HG02610 (cell line): ENCODE data around the gene GSE1.

ENCODE experiments used
- ATAC-seq: cut with Tn5 transposase; IDR thresholded peaks from one replicate; pipeline ENCODE4 v1.9.1; 2021; ENCODE audit warnings: mild to moderate bottlenecking, moderate library complexity; ENCODE audit not compliant: unreplicated experiment

The GSE1 gene

GRCh38 chr16:85573696-85574641, 39.2 kb upstream of the GSE1 start:
- no peak for ATAC-seq

- ATAC-seq: no peak
Measured at GRCh38 chr16:85574672-85575475, 38.2 kb upstream of the GSE1 start.

GRCh38 chr16:85575920-85576319, 37.2 kb upstream of the GSE1 start:
- ATAC-seq: no peak

GRCh38 chr16:85576944-85577343, 36.2 kb upstream of the GSE1 start:
- ATAC-seq: no peak

GRCh38 chr16:85577899-85578598, 35.1 kb upstream of the GSE1 start:
- no peak for ATAC-seq

GRCh38 chr16:85578599-85578948, 34.5 kb upstream of the GSE1 start:
- ATAC-seq: no peak

- ATAC-seq: no peak
Measured at GRCh38 chr16:85579191-85579590, 33.9 kb upstream of the GSE1 start.

GRCh38 chr16:85579923-85580580, 33.1 kb upstream of the GSE1 start:
- no peak for ATAC-seq

- ATAC-seq: no peak
Measured at GRCh38 chr16:85580684-85581083, 32.4 kb upstream of the GSE1 start.

- no peak for ATAC-seq
Measured at GRCh38 chr16:85582229-85582991, 30.7 kb upstream of the GSE1 start.

- ATAC-seq: no peak
Measured at GRCh38 chr16:85583491-85584181, 29.5 kb upstream of the GSE1 start.

GRCh38 chr16:85584267-85584666, 28.9 kb upstream of the GSE1 start:
- no peak for ATAC-seq

- ATAC-seq: no peak
Measured at GRCh38 chr16:85584819-85585282, 28.3 kb upstream of the GSE1 start.

GRCh38 chr16:85585711-85586110, 27.4 kb upstream of the GSE1 start:
- no peak for ATAC-seq

- no peak for ATAC-seq
Measured at GRCh38 chr16:85586380-85587104, 26.6 kb upstream of the GSE1 start.

- no peak for ATAC-seq
Measured at GRCh38 chr16:85587762-85588556, 25.2 kb upstream of the GSE1 start.

- no peak for ATAC-seq
Measured at GRCh38 chr16:85588562-85589503, 24.3 kb upstream of the GSE1 start.
